Measurements from ENCODE around the gene PIK3C3.

DNA sequence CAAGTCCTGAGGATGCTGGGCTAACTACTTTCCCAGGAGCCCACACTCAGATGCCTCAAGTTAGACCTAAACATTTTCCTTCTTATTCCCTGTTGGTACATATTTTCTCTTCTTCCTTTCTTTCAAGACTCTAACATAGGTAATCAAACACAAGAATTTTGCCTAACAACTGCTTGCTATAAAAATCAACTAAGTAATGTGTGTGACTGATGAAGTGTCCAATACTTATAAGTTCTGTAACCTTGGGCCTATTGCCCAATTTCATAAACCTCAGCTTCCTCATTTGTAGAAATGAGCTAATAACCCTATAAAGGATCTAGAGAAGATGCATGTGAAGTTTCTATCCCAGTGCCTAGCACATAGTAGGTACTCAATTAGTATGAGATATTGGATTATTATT is 31.6 kb upstream of the PIK3C3 start:
- no peak for TF ChIP-seq CTCF (IDR thresholded peaks at IDR 0.05; ENCODE audit: insufficient read depth, low read length, poor library complexity, severe bottlenecking)
- no peak for TF ChIP-seq EZH2phosphoT487 (conservative IDR thresholded peaks at IDR 0.05; ENCODE audit: low read length)
